ENCODE measurements around the gene MGARP.

The MGARP gene

GRCh38 chr4:139222215-139222614 lies 57.8 kb downstream of the MGARP start:
- no peak overlapping the region for H3K4me2 ChIP-seq
- TF ChIP-seq, protein P1, sequence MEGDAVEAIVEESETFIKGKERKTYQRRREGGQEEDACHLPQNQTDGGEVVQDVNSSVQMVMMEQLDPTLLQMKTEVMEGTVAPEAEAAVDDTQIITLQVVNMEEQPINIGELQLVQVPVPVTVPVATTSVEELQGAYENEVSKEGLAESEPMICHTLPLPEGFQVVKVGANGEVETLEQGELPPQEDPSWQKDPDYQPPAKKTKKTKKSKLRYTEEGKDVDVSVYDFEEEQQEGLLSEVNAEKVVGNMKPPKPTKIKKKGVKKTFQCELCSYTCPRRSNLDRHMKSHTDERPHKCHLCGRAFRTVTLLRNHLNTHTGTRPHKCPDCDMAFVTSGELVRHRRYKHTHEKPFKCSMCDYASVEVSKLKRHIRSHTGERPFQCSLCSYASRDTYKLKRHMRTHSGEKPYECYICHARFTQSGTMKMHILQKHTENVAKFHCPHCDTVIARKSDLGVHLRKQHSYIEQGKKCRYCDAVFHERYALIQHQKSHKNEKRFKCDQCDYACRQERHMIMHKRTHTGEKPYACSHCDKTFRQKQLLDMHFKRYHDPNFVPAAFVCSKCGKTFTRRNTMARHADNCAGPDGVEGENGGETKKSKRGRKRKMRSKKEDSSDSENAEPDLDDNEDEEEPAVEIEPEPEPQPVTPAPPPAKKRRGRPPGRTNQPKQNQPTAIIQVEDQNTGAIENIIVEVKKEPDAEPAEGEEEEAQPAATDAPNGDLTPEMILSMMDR (conservative IDR thresholded peaks at IDR 0.05; ENCODE audit: low read depth, low read length), result no peak
- H3K27me3 ChIP-seq (ENCODE audit: insufficient read depth, low read depth), result no peaks in the 10 kb centered on the region
- H2AFZ ChIP-seq (ENCODE audit: low read depth), result no peak overlapping the region
- H4K20me1 ChIP-seq (ENCODE audit: insufficient read depth), result no peaks in the 10 kb centered on the region
- no peak overlapping the region for H3K9ac ChIP-seq
- peaks cover 59% of the 10 kb centered on the region for H3K4me1 ChIP-seq (ENCODE audit: low read depth, poor library complexity, severe bottlenecking)
- H3K36me3 ChIP-seq (ENCODE audit: insufficient read depth), result no peaks in the 10 kb centered on the region
- no peak overlapping the region for H3K27ac ChIP-seq
- no peaks in the 10 kb centered on the region for H3K79me2 ChIP-seq (ENCODE audit: insufficient read depth, low read depth)
- no peak overlapping the region for H3K4me3 ChIP-seq (IDR thresholded peaks at IDR 0.05; ENCODE audit: insufficient read depth, low read depth, low read length)

DNA sequence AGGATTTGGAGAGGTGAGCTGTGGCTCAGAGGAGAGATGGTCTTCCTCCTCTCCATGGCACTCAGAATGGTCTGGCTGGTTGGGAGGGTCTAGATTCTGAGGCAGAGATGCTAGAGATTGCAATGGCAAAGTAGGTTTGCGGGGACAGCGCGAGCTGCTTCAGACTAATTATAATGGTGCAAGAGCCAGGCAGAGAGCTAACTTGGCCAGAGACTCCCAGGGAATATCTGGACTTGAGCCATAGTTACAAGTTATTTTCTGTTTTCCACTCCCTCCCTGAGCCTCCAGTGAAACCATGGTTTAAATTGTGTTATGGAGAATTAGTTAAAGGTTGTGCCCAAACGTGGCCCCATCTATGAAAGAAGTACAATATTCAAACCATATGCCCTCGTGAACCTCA lies 58.3 kb downstream of the MGARP start:
- no peaks in the 10 kb centered on the region for H4K20me1 ChIP-seq (ENCODE audit: insufficient read depth)
- H3K4me1 ChIP-seq (ENCODE audit: low read depth, poor library complexity, severe bottlenecking), result peaks cover 56% of the 10 kb centered on the region
- TF ChIP-seq, protein P1 (conservative IDR thresholded peaks at IDR 0.05; ENCODE audit: low read depth, low read length), result no peak
- H3K4me3 ChIP-seq (IDR thresholded peaks at IDR 0.05; ENCODE audit: insufficient read depth, low read depth, low read length), result no peak overlapping the region
- H3K79me2 ChIP-seq (ENCODE audit: insufficient read depth, low read depth), result no peaks in the 10 kb centered on the region
- H3K4me2 ChIP-seq, result no peak overlapping the region
- H3K36me3 ChIP-seq (ENCODE audit: insufficient read depth), result no peaks in the 10 kb centered on the region
- no peak overlapping the region for H2AFZ ChIP-seq (ENCODE audit: low read depth)
- no peaks in the 10 kb centered on the region for H3K27me3 ChIP-seq (ENCODE audit: insufficient read depth, low read depth)
- no peak overlapping the region for H3K27ac ChIP-seq
- no peak overlapping the region for H3K9ac ChIP-seq

DNA sequence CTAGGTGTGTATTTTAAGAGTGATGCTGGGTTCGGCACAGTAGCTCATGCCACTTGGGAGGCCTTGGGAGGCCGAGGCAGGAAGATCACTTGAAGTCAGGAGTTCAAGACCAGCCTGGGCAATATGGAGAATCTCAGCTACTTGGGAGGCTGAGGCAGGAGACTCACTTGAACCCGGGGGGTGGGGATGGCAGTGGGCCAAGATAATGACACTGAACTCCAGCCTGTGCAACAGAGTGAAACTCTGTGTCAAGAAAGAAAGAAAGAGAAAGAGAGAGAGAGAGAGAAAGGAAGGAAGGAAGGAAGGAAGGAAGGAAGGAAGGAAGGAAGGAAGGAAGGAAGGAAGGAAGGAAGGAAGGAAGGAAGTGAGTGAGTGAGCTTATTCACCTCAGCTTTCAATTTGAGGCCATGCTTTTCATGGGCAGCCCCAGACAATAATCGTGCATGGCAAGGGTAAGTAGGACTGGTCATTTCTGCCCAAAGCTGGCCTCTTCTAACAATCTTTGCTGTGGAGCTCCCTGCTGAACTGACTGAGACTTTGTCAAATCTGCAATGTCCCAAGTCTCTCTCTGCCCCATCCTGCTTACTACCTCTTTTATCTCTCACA lies 60.5 kb downstream of the MGARP start:
- Histone ChIP-seq H3K4me3 (IDR thresholded peaks at IDR 0.05; ENCODE audit: insufficient read depth, low read depth, low read length) (no peak overlapping the region), H3K9ac (no peak overlapping the region), H4K20me1 (ENCODE audit: insufficient read depth) (no peaks in the 10 kb centered on the region), H2AFZ (ENCODE audit: low read depth) (0 out of 2 replicates have a peak overlapping the region, but pooled peaks have one; percentile 1), H3K27ac (peak overlapping the region; percentile 7; the same call in 1 of the 2 replicates), H3K4me1 (ENCODE audit: low read depth, poor library complexity, severe bottlenecking) (peaks cover 69% of the 10 kb centered on the region), H3K79me2 (ENCODE audit: insufficient read depth, low read depth) (no peaks in the 10 kb centered on the region), H3K36me3 (ENCODE audit: insufficient read depth) (no peaks in the 10 kb centered on the region), H3K27me3 (ENCODE audit: insufficient read depth, low read depth) (no peaks in the 10 kb centered on the region), H3K4me2 (peak overlapping the region; percentile 5; the same call in 1 of the 2 replicates)
- TF ChIP-seq, protein P1 (conservative IDR thresholded peaks at IDR 0.05; ENCODE audit: low read depth, low read length), result no peak

All from KMS-11 (cell line).